HEK293 (cell line): Measurements from ENCODE around the gene SLC44A1.

Experiments used
- CTCF ChIA-PET: fragments of 350-600 bp; formaldehyde crosslinking; extraction: SDS; loops from one replicate; lab custom pipeline; 2021; ENCODE audit warnings: antibody characterized with exemption; lab: Yijun Ruan, JAX
- POLR2A ChIA-PET: fragments of 300-600 bp; formaldehyde crosslinking; extraction: SDS; loops from one replicate; lab custom pipeline; 2020; ENCODE audit warnings: antibody characterized with exemption, inconsistent platforms; lab: Yijun Ruan, JAX
- H3K27ac ChIP-seq: fragments of 200-500 bp; sonication (Bioruptor generic); 2 replicates; pipeline ENCODE4 v1.5.1; 2014; ENCODE audit warnings: low read depth, low read length, control low read depth, inconsistent platforms; ENCODE audit errors: extremely low read depth
- H3K36me3 ChIP-seq, 2 experiments: fragments of 200-500 bp in 1 of 2; sonication (Bioruptor generic) in 1 of 2; 1 replicate in 1 of 2; 2 replicates in 1 of 2; pipeline ENCODE4 v1.5.1; 2014 to 2017; ENCODE audit warnings: inconsistent platforms in 2 of 2, low read length in 2 of 2; ENCODE audit not compliant: control insufficient read depth in 2 of 2, insufficient read depth in 1 of 2
- H3K4me1 ChIP-seq: fragments of 200-500 bp; sonication (Bioruptor generic); 2 replicates; pipeline ENCODE4 v1.5.1; 2014; ENCODE audit warnings: mild to moderate bottlenecking, low read length, inconsistent platforms; ENCODE audit not compliant: control insufficient read depth, insufficient read depth
- H3K4me3 ChIP-seq: 2 replicates; pipeline ENCODE4 v1.5.1; 2011; ENCODE audit warnings: low read depth, mild to moderate bottlenecking, control low read depth, low read length, moderate library complexity
- H3K9me3 ChIP-seq: fragments of 200-500 bp; sonication (Bioruptor generic); 2 replicates; pipeline ENCODE4 v1.5.1; 2014; ENCODE audit warnings: low read depth, low read length, inconsistent platforms; ENCODE audit not compliant: control insufficient read depth, insufficient read depth
- AEBP2 ChIP-seq: fragments of 450-650 bp; formaldehyde crosslinking; IDR thresholded peaks from 2 replicates; pipeline ENCODE4 v1.5.1; 2016; ENCODE audit warnings: missing biosample characterization, missing genetic modification characterization, borderline replicate concordance
- BCL11A ChIP-seq: fragments of 450-650 bp; formaldehyde crosslinking; IDR thresholded peaks from 2 replicates; pipeline ENCODE4 v1.5.1; 2016; ENCODE audit warnings: low read depth, missing biosample characterization, missing genetic modification characterization
- BCL11B ChIP-seq: fragments of 450-650 bp; formaldehyde crosslinking; IDR thresholded peaks from 2 replicates; pipeline ENCODE4 v1.5.1; 2016; ENCODE audit warnings: low read depth, missing biosample characterization, missing genetic modification characterization
- BCL6B ChIP-seq: fragments of 450-650 bp; formaldehyde crosslinking; IDR thresholded peaks from 2 replicates; pipeline ENCODE4 v1.5.1; 2017; ENCODE audit warnings: missing biosample characterization, missing genetic modification characterization
- GFI1B ChIP-seq: fragments of 450-650 bp; formaldehyde crosslinking; IDR thresholded peaks from 2 replicates; pipeline ENCODE4 v1.5.1; 2016; ENCODE audit warnings: missing biosample characterization, missing genetic modification characterization
- GLI4 ChIP-seq: fragments of 450-650 bp; formaldehyde crosslinking; IDR thresholded peaks from 2 replicates; pipeline ENCODE4 v1.5.1; 2016; ENCODE audit warnings: missing biosample characterization, missing genetic modification characterization
- HIC1 ChIP-seq: fragments of 450-650 bp; formaldehyde crosslinking; IDR thresholded peaks from 2 replicates; pipeline ENCODE4 v1.5.1; 2016; ENCODE audit warnings: missing biosample characterization, missing genetic modification characterization
- PRDM4 ChIP-seq: fragments of 450-650 bp; formaldehyde crosslinking; IDR thresholded peaks from 2 replicates; pipeline ENCODE4 v1.5.1; 2017; ENCODE audit warnings: missing biosample characterization, missing genetic modification characterization
- REPIN1 ChIP-seq: fragments of 450-650 bp; formaldehyde crosslinking; IDR thresholded peaks from 2 replicates; pipeline ENCODE4 v1.5.1; 2017; ENCODE audit warnings: missing biosample characterization, missing genetic modification characterization, low read depth
- SCRT1 ChIP-seq: fragments of 450-650 bp; formaldehyde crosslinking; IDR thresholded peaks from 2 replicates; pipeline ENCODE4 v1.5.1; 2016; ENCODE audit warnings: missing biosample characterization, missing genetic modification characterization, borderline replicate concordance
- SCRT2 ChIP-seq: fragments of 450-650 bp; formaldehyde crosslinking; IDR thresholded peaks from 2 replicates; pipeline ENCODE4 v1.5.1; 2016; ENCODE audit warnings: missing biosample characterization, missing genetic modification characterization
- ZBTB21 ChIP-seq: fragments of 450-650 bp; formaldehyde crosslinking; IDR thresholded peaks from 2 replicates; pipeline ENCODE4 v1.5.1; 2017; ENCODE audit warnings: missing biosample characterization, missing genetic modification characterization
- ZNF148 ChIP-seq: fragments of 450-650 bp; formaldehyde crosslinking; IDR thresholded peaks from 2 replicates; pipeline ENCODE4 v1.5.0; 2017; ENCODE audit warnings: missing biosample characterization, missing genetic modification characterization, borderline replicate concordance
- ZNF2 ChIP-seq: fragments of 450-650 bp; formaldehyde crosslinking; IDR thresholded peaks from 2 replicates; pipeline ENCODE4 v1.5.1; 2016; ENCODE audit warnings: missing biosample characterization, missing genetic modification characterization
- ZNF239 ChIP-seq: fragments of 450-650 bp; formaldehyde crosslinking; IDR thresholded peaks from 2 replicates; pipeline ENCODE4 v1.5.1; 2016; ENCODE audit warnings: missing biosample characterization, missing genetic modification characterization
- ZNF335 ChIP-seq: fragments of 450-650 bp; formaldehyde crosslinking; conservative IDR thresholded peaks from 2 replicates; pipeline ENCODE4 v1.5.1; 2016; ENCODE audit warnings: missing biosample characterization, missing genetic modification characterization
- ZNF362 ChIP-seq: fragments of 450-650 bp; formaldehyde crosslinking; IDR thresholded peaks from 2 replicates; pipeline ENCODE4 v1.5.1; 2016; ENCODE audit warnings: missing biosample characterization, missing genetic modification characterization
- ZNF561 ChIP-seq: fragments of 450-650 bp; IDR thresholded peaks from 2 replicates; pipeline ENCODE4 v1.5.1; 2018; ENCODE audit warnings: missing biosample characterization, missing genetic modification characterization, borderline replicate concordance
- ZNF830 ChIP-seq: fragments of 450-650 bp; IDR thresholded peaks from 2 replicates; pipeline ENCODE4 v1.5.0; 2018; ENCODE audit warnings: missing biosample characterization, missing genetic modification characterization, low read depth, mild to moderate bottlenecking, moderate library complexity
- ZSCAN5A ChIP-seq: fragments of 450-650 bp; formaldehyde crosslinking; IDR thresholded peaks from 2 replicates; pipeline ENCODE4 v1.5.1; 2016; ENCODE audit warnings: missing biosample characterization, missing genetic modification characterization

Gene SLC44A1

GRCh38 chr9:105346273-105346672 lies 101.8 kb downstream of the SLC44A1 start:
- CTCF ChIA-PET: interaction anchor here (0.6 to 1.5 kb wide), 2 partner anchors 69 to 354 kb away, joined by 3 to 4 read pairs; no protein-coding TSS in a partner anchor
- TF ChIP-seq BCL11A: no peak
- TF ChIP-seq ZNF239 (tag by site-specific recombination): no peak
- TF ChIP-seq PRDM4 (tag by site-specific recombination): no peak
- no peak for TF ChIP-seq AEBP2 (tag by site-specific recombination)
- no peak for TF ChIP-seq ZBTB21 (tag by site-specific recombination)
- TF ChIP-seq ZNF2 (tag by site-specific recombination): no peak
- no peak for TF ChIP-seq HIC1 (tag by site-specific recombination)
- no peak for TF ChIP-seq GLI4 (tag by site-specific recombination)
- no peak for TF ChIP-seq GFI1B (tag by site-specific recombination)
- no peak for TF ChIP-seq ZNF561
- no peak for TF ChIP-seq REPIN1 (tag by site-specific recombination)
- TF ChIP-seq, all 188 proteins: peak for 0
- Histone ChIP-seq H3K4me3 (no peak overlapping the region), H3K27ac (no peak overlapping the region), H3K4me1 (no peaks in the 10 kb centered on the region), H3K9me3 (no peaks in the 10 kb centered on the region), H3K36me3 (peaks cover 0 to 4% of the 10 kb centered on the region in 2 experiments; a peak in 1 of 3 replicates)
- POLR2A ChIA-PET: no interaction called here

GRCh38 chr9:105354448-105354847 lies 110.0 kb downstream of the SLC44A1 start:
- H3K27ac ChIP-seq: no peak overlapping the region
- POLR2A ChIA-PET: no interaction called here
- no peak for TF ChIP-seq ZNF362 (tag by site-specific recombination)
- TF ChIP-seq SCRT1 (tag by site-specific recombination): no peak
- no peak for TF ChIP-seq BCL11B (tag by site-specific recombination)
- no peak for TF ChIP-seq ZNF335 (tag by site-specific recombination)
- TF ChIP-seq ZNF830 (tag by site-specific recombination): no peak
- no peak for TF ChIP-seq ZSCAN5A (tag by site-specific recombination)
- TF ChIP-seq ZNF148 (tag by site-specific recombination): no peak
- TF ChIP-seq BCL6B (tag by site-specific recombination): no peak
- no peak for TF ChIP-seq SCRT2 (tag by site-specific recombination)
- TF ChIP-seq, all 188 proteins: peak for 0
- peaks cover 0 to 4% of the 10 kb centered on the region in 2 experiments; a peak in 1 of 3 replicates for H3K36me3 ChIP-seq
- no peaks in the 10 kb centered on the region for H3K4me1 ChIP-seq
- no peak overlapping the region for H3K4me3 ChIP-seq
- no peaks in the 10 kb centered on the region for H3K9me3 ChIP-seq
- CTCF ChIA-PET: interaction anchor here (2.1 kb wide), 1 partner anchor 61 kb away, joined by 4 read pairs; no protein-coding TSS in a partner anchor
